ENCODE measurements around the gene TNFRSF25. TPM values are rescaled to one million over a fixed set of nuclear protein-coding genes. Genes with fewer than 3 reads are reported as not detected.
A peak's percentile ranks its signal among the peaks of the same experiment; 100 is the strongest.

Gene TNFRSF25
- total RNA-seq, 1 experiment from 2014 or later: 19.4 TPM

DNA sequence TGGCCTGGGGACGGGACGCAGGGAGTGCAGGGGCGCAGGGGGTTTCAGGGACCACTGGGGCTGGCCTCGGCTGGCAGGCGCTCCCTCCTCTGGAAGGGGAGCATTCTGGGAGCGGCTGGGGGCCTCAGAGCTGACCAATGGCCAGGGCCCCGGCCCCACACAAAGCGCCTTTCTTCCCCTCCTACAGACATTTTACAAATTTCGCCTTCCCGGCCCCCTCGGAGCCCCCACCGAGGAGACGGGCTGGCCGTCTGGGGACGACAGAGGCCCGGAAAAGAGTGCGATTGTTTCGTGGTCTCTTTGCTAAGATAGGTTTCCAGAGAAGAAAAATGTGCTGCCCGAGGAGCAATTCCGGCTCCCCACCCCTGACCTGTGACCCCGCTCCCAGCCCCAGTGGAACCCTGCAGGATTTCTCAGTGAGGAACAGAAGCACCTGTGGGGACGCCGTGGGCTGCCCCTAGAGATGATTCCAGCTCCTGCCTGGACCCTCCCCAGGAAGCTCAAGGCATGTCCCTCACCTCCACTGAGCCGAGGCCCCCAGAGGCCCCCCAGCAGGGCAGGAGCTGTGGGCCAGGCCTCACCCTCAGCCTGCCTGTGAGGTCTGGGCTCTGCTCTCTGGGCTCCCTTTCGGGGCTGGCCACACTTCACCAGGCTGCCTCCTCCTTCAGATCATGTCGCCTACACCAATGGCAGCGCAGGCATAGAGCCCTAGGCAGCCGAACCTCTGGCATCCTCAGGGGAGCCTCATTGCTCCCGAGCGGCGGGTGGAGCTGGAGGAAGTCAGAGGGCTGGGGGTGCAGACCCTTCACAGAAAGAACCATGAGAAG lies 40.5 kb upstream of the TNFRSF25 start:
- Histone ChIP-seq H3K79me1 (ENCODE audit: insufficient read depth, low read depth, low read length, poor library complexity, severe bottlenecking) (no peaks in the 10 kb centered on the region), H3K56ac (ENCODE audit: insufficient read length, low read depth, low read length) (no peak overlapping the region), H3K27ac (ENCODE audit: insufficient read length, low read depth, low read length) (no peak overlapping the region), H3K79me2 (ENCODE audit: insufficient read depth, low read length) (no peaks in the 10 kb centered on the region), H3K27me3 (ENCODE audit: insufficient read depth, low read length) (no peaks in the 10 kb centered on the region), H4K91ac (ENCODE audit: insufficient read length, low read depth, low read length) (no peak overlapping the region), H2AK5ac (ENCODE audit: insufficient read length, low read length) (no peak overlapping the region), H2BK12ac (ENCODE audit: insufficient read length, low read depth, low read length) (no peak overlapping the region), H3K9me3 (ENCODE audit: control insufficient read depth, low read depth, low read length) (no peaks in the 10 kb centered on the region), H3K4me2 (ENCODE audit: insufficient read depth, insufficient read length, low read length) (no peak overlapping the region), H2BK5ac (ENCODE audit: insufficient read length, low read length) (no peak overlapping the region), H2BK15ac (ENCODE audit: low read depth, low read length) (no peak overlapping the region), H3K23me2 (ENCODE audit: insufficient read length, low read depth, low read length, poor library complexity, severe bottlenecking) (no peaks in the 10 kb centered on the region), H3K4me1 (ENCODE audit: insufficient read depth, low read length) (no peaks in the 10 kb centered on the region), H4K8ac (replicated peaks; ENCODE audit: insufficient read length, low read depth, low read length) (no peak overlapping the region), H2BK20ac (ENCODE audit: low read depth, low read length, poor library complexity, severe bottlenecking) (no peak overlapping the region), H3K14ac (ENCODE audit: insufficient read depth, low read length) (no peak overlapping the region), H3K18ac (ENCODE audit: insufficient read length, low read depth, low read length) (no peak overlapping the region), H2BK120ac (ENCODE audit: low read depth, low read length, poor library complexity, severe bottlenecking) (no peak overlapping the region), H3K4ac (ENCODE audit: low read depth, low read length) (no peak overlapping the region), H2AFZ (ENCODE audit: low read length) (no peak overlapping the region), H4K5ac (ENCODE audit: insufficient read length, low read depth, low read length) (no peak overlapping the region), H3K23ac (ENCODE audit: insufficient read length, low read depth, low read length) (no peak overlapping the region), H4K20me1 (ENCODE audit: control insufficient read depth, insufficient read depth, insufficient read length) (no peaks in the 10 kb centered on the region), H3K9ac (ENCODE audit: extremely low read depth, insufficient read length, low read length) (no peak overlapping the region), H3T11ph (ENCODE audit: low read length) (no peak overlapping the region)
- no CpG with 5 or more reads among the region's 31 CpGs for WGBS (ENCODE audit: extremely low coverage, insufficient read length, low lambda C conversion rate)
- Mint-ChIP-seq H3K4me3 (no peak overlapping the region), H3K27me3 (ENCODE audit: low read depth) (peaks cover 5% of the 10 kb centered on the region; the same call in 1 of the 2 replicates), H3K27ac (peak overlapping the region in 1 of 3 experiments; percentile 65; a peak in 2 of 7 replicates), H3K4me1 (peaks cover 0 to 3% of the 10 kb centered on the region in 2 experiments; a peak in 2 of 4 replicates), H3K9me3 (no peaks in the 10 kb centered on the region), H3K36me3 (ENCODE audit: insufficient read depth in 1 of 3, low read depth in 3 of 3) (no peaks in the 10 kb centered on the region)
- no peak for DNase-seq
- TF ChIP-seq, protein P1, sequence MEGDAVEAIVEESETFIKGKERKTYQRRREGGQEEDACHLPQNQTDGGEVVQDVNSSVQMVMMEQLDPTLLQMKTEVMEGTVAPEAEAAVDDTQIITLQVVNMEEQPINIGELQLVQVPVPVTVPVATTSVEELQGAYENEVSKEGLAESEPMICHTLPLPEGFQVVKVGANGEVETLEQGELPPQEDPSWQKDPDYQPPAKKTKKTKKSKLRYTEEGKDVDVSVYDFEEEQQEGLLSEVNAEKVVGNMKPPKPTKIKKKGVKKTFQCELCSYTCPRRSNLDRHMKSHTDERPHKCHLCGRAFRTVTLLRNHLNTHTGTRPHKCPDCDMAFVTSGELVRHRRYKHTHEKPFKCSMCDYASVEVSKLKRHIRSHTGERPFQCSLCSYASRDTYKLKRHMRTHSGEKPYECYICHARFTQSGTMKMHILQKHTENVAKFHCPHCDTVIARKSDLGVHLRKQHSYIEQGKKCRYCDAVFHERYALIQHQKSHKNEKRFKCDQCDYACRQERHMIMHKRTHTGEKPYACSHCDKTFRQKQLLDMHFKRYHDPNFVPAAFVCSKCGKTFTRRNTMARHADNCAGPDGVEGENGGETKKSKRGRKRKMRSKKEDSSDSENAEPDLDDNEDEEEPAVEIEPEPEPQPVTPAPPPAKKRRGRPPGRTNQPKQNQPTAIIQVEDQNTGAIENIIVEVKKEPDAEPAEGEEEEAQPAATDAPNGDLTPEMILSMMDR (conservative IDR thresholded peaks at IDR 0.05): no peak

All from H9 (cell line).